Adrenal gland (tissue), 5 donors: ENCODE results near the gene PIK3CG.

Source experiments
- CTCF ChIP-seq, 6 experiments: fragments of 450-650 bp in 4 of 6; fragments of 200-600 bp in 2 of 6; sonication (generic) in 1 of 6; IDR thresholded peaks; 1 replicate in 5 of 6; 2 replicates in 1 of 6; pipeline versions ENCODE4 v1.5.1 to v1.8.0; 2016 to 2021; ENCODE audit warnings: antibody characterized with exemption in 6 of 6, mild to moderate bottlenecking in 2 of 6, moderate library complexity in 1 of 6
- POLR2A ChIP-seq, 2 donors: fragments of 450-650 bp; IDR thresholded peaks; one replicate each; pipeline ENCODE4 v1.6.1; 2017; ENCODE audit warnings: antibody characterized with exemption in 2 of 2, mild to moderate bottlenecking in 2 of 2, moderate library complexity in 1 of 2
- donor health status: DM: no; HTN: no; CAD: no.

- TF ChIP-seq CTCF (IDR thresholded peaks at IDR 0.05) (no peak), POLR2A (IDR thresholded peaks at IDR 0.05) (no peak)
Measured at GRCh38 chr7:106938803-106939202, 73.7 kb downstream of the PIK3CG start.
